ENCODE measurements around the gene PIH1D2. TPM values are rescaled to one million over a fixed set of nuclear protein-coding genes. Genes with fewer than 3 reads are reported as not detected.
"Not testable (repeated sequence)": the region's sequence is repeated elsewhere in the genome, so short reads cannot be mapped to it uniquely, and the experiment has no call there.

The PIH1D2 gene
- polyA plus RNA-seq (ENCODE audit: insufficient read length in 12 of 12): 1 to 10 TPM in 9 of 12 donors, under 1 TPM in 1, not detected in 2; 0.72 to 4.1 (median 1.2) TPM
- long read RNA-seq, donor 1: 0 reads
- long read RNA-seq, donor 2: 0 reads
- long read RNA-seq, donor 3, partial matches to known transcripts: 55 of 95 reads
- long read RNA-seq, donor 3, other reads (novel, unspliced or antisense): 40 of 95 reads
- long read RNA-seq, donor 4: 0 reads
- long read RNA-seq, donor 5: 0 reads
- long read RNA-seq, donor 6: 0 reads
- long read RNA-seq, donor 7: 0 reads
- long read RNA-seq, donor 8: 0 reads
- long read RNA-seq, donor 9: 0 reads
- long read RNA-seq, donor 10, partial matches to known transcripts: 19 of 19 reads
- long read RNA-seq, donor 10, other reads (novel, unspliced or antisense): 0 of 19 reads
- long read RNA-seq, donor 11, partial matches to known transcripts: 8 of 8 reads
- long read RNA-seq, donor 11, other reads (novel, unspliced or antisense): 0 of 8 reads

GRCh38 chr11:112073941-112074811, at the start of gene PIH1D2, which contains the start of gene NKAPD1:
Gene PIH1D2, minus strand, starts transcription at chr11:112074017. Its CDS starts 843 bp downstream, at chr11:112073174.
Gene NKAPD1, plus strand, starts transcription at chr11:112074299. Its CDS starts 1,276 bp downstream, at chr11:112075575.
- DNase-seq: peak; percentile 92

- no peak for DNase-seq
Observed at GRCh38 chr11:112123129-112123528, 49.3 kb upstream of the PIH1D2 start.

- no peak for DNase-seq
Observed at GRCh38 chr11:112121981-112122615, 48.3 kb upstream of the PIH1D2 start.

GRCh38 chr11:112118176-112118575, 44.4 kb upstream of the PIH1D2 start:
- no peak for DNase-seq

GRCh38 chr11:112115386-112115785, 41.6 kb upstream of the PIH1D2 start:
- DNase-seq: no peak

- DNase-seq: no peak
Observed at GRCh38 chr11:112114460-112114859, 40.6 kb upstream of the PIH1D2 start.

GRCh38 chr11:112113539-112114457, 40.0 kb upstream of the PIH1D2 start:
- peak; percentile 17 for DNase-seq

GRCh38 chr11:112106070-112106469, 32.3 kb upstream of the PIH1D2 start:
- no peak for DNase-seq

GRCh38 chr11:112103446-112103845, 29.6 kb upstream of the PIH1D2 start:
- no peak for DNase-seq

GRCh38 chr11:112100462-112100861, 26.6 kb upstream of the PIH1D2 start:
- DNase-seq: no peak

GRCh38 chr11:112097734-112098528, 24.1 kb upstream of the PIH1D2 start:
- no peak for DNase-seq

GRCh38 chr11:112096194-112096593, 22.4 kb upstream of the PIH1D2 start:
- DNase-seq: no peak

- not testable (repeated sequence) for DNase-seq
Observed at GRCh38 chr11:112095302-112095701, 21.5 kb upstream of the PIH1D2 start.

GRCh38 chr11:112087212-112087611, 13.4 kb upstream of the PIH1D2 start:
- no peak for DNase-seq

GRCh38 chr11:112086422-112087191, 12.8 kb upstream of the PIH1D2 start, which contains the start of the genes SDHD and TIMM8B:
Gene SDHD, plus strand, starts transcription at chr11:112086873. Its CDS starts 35 bp downstream, at chr11:112086908.
Gene TIMM8B, minus strand, starts transcription at chr11:112086756. Its CDS starts 33 bp downstream, at chr11:112086723.
- DNase-seq: peak; percentile 98

- no peak for DNase-seq
Observed at GRCh38 chr11:112085822-112086421, 12.1 kb upstream of the PIH1D2 start.

- DNase-seq: no peak
Observed at GRCh38 chr11:112082729-112083128, 8.9 kb upstream of the PIH1D2 start.

GRCh38 chr11:112062923-112063322, 10.9 kb downstream of the PIH1D2 start:
- no peak for DNase-seq
